Measurements from ENCODE around the gene ATF7IP. TPM values are rescaled to one million over a fixed set of nuclear protein-coding genes. Genes with fewer than 3 reads are reported as not detected.

ATF7IP gene
- total RNA-seq, 1 experiment from 2014 or later, result 172 TPM

GRCh38 chr12:14479004-14479403 is 113.5 kb downstream of the ATF7IP start:
- Histone ChIP-seq H3K4me1 (ENCODE audit: insufficient read depth, low read length) (no peaks in the 10 kb centered on the region), H3K23ac (ENCODE audit: insufficient read length, low read depth, low read length) (no peak overlapping the region), H3K4ac (ENCODE audit: low read depth, low read length) (no peak overlapping the region), H4K91ac (ENCODE audit: insufficient read length, low read depth, low read length) (no peak overlapping the region), H3K18ac (ENCODE audit: insufficient read length, low read depth, low read length) (no peak overlapping the region), H3K27ac (ENCODE audit: insufficient read length, low read depth, low read length) (no peak overlapping the region), H4K20me1 (ENCODE audit: control insufficient read depth, insufficient read depth, insufficient read length) (no peaks in the 10 kb centered on the region), H3K9ac (ENCODE audit: extremely low read depth, insufficient read length, low read length) (no peak overlapping the region), H3K9me3 (ENCODE audit: control insufficient read depth, low read depth, low read length) (no peaks in the 10 kb centered on the region), H2BK12ac (ENCODE audit: insufficient read length, low read depth, low read length) (no peak overlapping the region), H2BK15ac (ENCODE audit: low read depth, low read length) (no peak overlapping the region), H3T11ph (ENCODE audit: low read length) (no peak overlapping the region), H4K8ac (replicated peaks; ENCODE audit: insufficient read length, low read depth, low read length) (no peak overlapping the region), H3K56ac (ENCODE audit: insufficient read length, low read depth, low read length) (no peak overlapping the region), H2AFZ (ENCODE audit: low read length) (no peak overlapping the region), H3K23me2 (ENCODE audit: insufficient read length, low read depth, low read length, poor library complexity, severe bottlenecking) (no peaks in the 10 kb centered on the region), H3K79me2 (ENCODE audit: insufficient read depth, low read length) (no peaks in the 10 kb centered on the region), H3K27me3 (ENCODE audit: insufficient read depth, low read length) (no peaks in the 10 kb centered on the region), H3K14ac (ENCODE audit: insufficient read depth, low read length) (no peak overlapping the region), H4K5ac (ENCODE audit: insufficient read length, low read depth, low read length) (no peak overlapping the region), H2BK20ac (ENCODE audit: low read depth, low read length, poor library complexity, severe bottlenecking) (no peak overlapping the region), H2BK5ac (ENCODE audit: insufficient read length, low read length) (no peak overlapping the region), H3K4me2 (ENCODE audit: insufficient read depth, insufficient read length, low read length) (no peak overlapping the region), H3K79me1 (ENCODE audit: insufficient read depth, low read depth, low read length, poor library complexity, severe bottlenecking) (no peaks in the 10 kb centered on the region), H2BK120ac (ENCODE audit: low read depth, low read length, poor library complexity, severe bottlenecking) (no peak overlapping the region), H2AK5ac (ENCODE audit: insufficient read length, low read length) (no peak overlapping the region)
- Mint-ChIP-seq H3K4me3 (no peak overlapping the region), H3K36me3 (ENCODE audit: insufficient read depth in 1 of 3, low read depth in 3 of 3) (peaks cover 51 to 80% (median 77%) of the 10 kb centered on the region in 3 experiments), H3K27ac (no peak overlapping the region; a peak in 1 of 7 replicates), H3K27me3 (ENCODE audit: low read depth) (no peaks in the 10 kb centered on the region), H3K4me1 (no peaks in the 10 kb centered on the region), H3K9me3 (peaks cover 4% of the 10 kb centered on the region in 2 experiments)
- WGBS (ENCODE audit: extremely low coverage, insufficient read length, low lambda C conversion rate), result no CpG with 5 or more reads among the region's 1 CpG
- no peak for DNase-seq
- no peak for TF ChIP-seq CTCF (conservative IDR thresholded peaks at IDR 0.05)
